ENCODE data around the gene SELENOV.

The SELENOV gene

GRCh38 chr19:39558624-39559117 lies 43.7 kb downstream of the SELENOV start:
- no peak for DNase-seq

- DNase-seq: no peak
Measured at GRCh38 chr19:39563408-39563807, 48.5 kb downstream of the SELENOV start.

GRCh38 chr19:39566064-39566463 lies 51.1 kb downstream of the SELENOV start:
- DNase-seq: no peak

- DNase-seq: no peak
Measured at GRCh38 chr19:39568604-39569003, 53.7 kb downstream of the SELENOV start.

All from suppressor macrophage treated with lipopolysaccharide for 4 hours (primary cell).